Rectal smooth muscle tissue (tissue), 1 donor: Measurements from ENCODE around the gene SYNPO.

ENCODE experiments used
- H3K27ac ChIP-seq: one replicate; pipeline ENCODE4 v1.7.0; 2013; ENCODE audit warnings: low read depth, low read length, inconsistent platforms
- H3K27me3 ChIP-seq: one replicate; pipeline ENCODE4 v1.7.0; 2013; ENCODE audit warnings: low read length; ENCODE audit not compliant: control insufficient read depth, insufficient read depth
- H3K36me3 ChIP-seq: one replicate; pipeline ENCODE4 v1.7.0; 2013; ENCODE audit warnings: low read length; ENCODE audit not compliant: control insufficient read depth, insufficient read depth
- H3K4me1 ChIP-seq: one replicate; pipeline ENCODE4 v1.7.0; 2013; ENCODE audit warnings: low read length; ENCODE audit not compliant: control insufficient read depth, insufficient read depth
- H3K4me3 ChIP-seq: one replicate; pipeline ENCODE4 v1.7.0; 2013; ENCODE audit warnings: low read length
- H3K9ac ChIP-seq: one replicate; pipeline ENCODE4 v1.7.0; 2013; ENCODE audit warnings: low read length

SYNPO gene

GRCh38 chr5:150661821-150662596 lies 21.5 kb downstream of the SYNPO start:
- H3K9ac ChIP-seq = no peak overlapping the region
- no peaks in the 10 kb centered on the region for H3K36me3 ChIP-seq
- no peak overlapping the region for H3K4me3 ChIP-seq
- H3K27me3 ChIP-seq = no peaks in the 10 kb centered on the region
- H3K27ac ChIP-seq = no peak overlapping the region
- H3K4me1 ChIP-seq = peaks cover 7% of the 10 kb centered on the region

GRCh38 chr5:150662731-150663516 lies 22.5 kb downstream of the SYNPO start:
- Histone ChIP-seq H3K4me1 (no peaks in the 10 kb centered on the region), H3K27ac (no peak overlapping the region), H3K36me3 (no peaks in the 10 kb centered on the region), H3K27me3 (no peaks in the 10 kb centered on the region), H3K4me3 (no peak overlapping the region), H3K9ac (no peak overlapping the region)

DNA sequence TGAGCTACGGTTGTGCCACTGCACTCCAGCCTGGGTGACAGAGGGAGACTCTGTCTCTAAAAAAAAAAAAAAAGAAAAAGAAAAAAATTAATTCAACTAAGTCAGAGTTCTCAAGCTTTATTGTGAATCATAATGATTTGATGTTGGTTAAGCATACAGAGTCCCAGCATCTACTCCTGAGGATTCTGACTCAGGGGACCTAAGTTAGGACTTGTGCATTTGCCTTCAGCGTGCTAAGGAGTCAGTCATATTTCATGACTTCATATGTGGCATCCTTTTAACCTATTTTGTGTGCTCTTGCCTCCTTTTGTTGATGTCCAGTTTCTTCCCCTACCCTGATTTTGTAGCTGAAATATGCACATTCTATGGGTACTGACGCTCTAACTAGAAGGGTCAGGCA lies 23.5 kb downstream of the SYNPO start:
- H3K9ac ChIP-seq = no peak overlapping the region
- no peaks in the 10 kb centered on the region for H3K36me3 ChIP-seq
- no peak overlapping the region for H3K4me3 ChIP-seq
- H3K4me1 ChIP-seq = no peaks in the 10 kb centered on the region
- no peaks in the 10 kb centered on the region for H3K27me3 ChIP-seq
- H3K27ac ChIP-seq = no peak overlapping the region

DNA sequence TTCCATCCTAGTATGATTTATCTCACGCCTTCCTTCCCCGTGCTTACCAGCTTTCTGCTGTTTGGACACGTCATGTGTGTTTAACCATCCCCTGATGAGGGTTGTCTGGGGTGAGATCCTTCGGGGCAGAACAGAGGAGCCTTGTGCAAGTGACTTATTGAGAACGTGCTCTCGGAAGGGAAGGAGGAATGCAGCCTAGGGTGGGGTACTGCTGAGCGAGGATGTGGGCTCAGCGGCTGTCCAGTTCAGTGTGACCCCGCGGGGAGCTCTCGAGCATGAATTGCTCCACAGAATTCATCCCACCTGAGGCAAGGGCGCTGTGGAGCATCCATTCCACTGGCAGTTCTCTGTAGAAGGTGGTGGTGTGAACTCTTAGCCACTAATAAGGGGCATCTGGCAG lies 24.6 kb downstream of the SYNPO start:
- no peak overlapping the region for H3K9ac ChIP-seq

GRCh38 chr5:150670275-150670947 lies 30.0 kb downstream of the SYNPO start:
- H3K36me3 ChIP-seq = no peaks in the 10 kb centered on the region
- peaks cover 3% of the 10 kb centered on the region for H3K27me3 ChIP-seq
- H3K4me3 ChIP-seq = no peak overlapping the region
- peaks cover 3% of the 10 kb centered on the region for H3K4me1 ChIP-seq
- no peak overlapping the region for H3K9ac ChIP-seq
- no peak overlapping the region for H3K27ac ChIP-seq

More for the DNA sequence above, 24.6 kb downstream of the SYNPO start:
- no peaks in the 10 kb centered on the region for H3K4me1 ChIP-seq
- H3K4me3 ChIP-seq = no peak overlapping the region
- no peaks in the 10 kb centered on the region for H3K36me3 ChIP-seq
- no peak overlapping the region for H3K27ac ChIP-seq
- H3K27me3 ChIP-seq = no peaks in the 10 kb centered on the region

DNA sequence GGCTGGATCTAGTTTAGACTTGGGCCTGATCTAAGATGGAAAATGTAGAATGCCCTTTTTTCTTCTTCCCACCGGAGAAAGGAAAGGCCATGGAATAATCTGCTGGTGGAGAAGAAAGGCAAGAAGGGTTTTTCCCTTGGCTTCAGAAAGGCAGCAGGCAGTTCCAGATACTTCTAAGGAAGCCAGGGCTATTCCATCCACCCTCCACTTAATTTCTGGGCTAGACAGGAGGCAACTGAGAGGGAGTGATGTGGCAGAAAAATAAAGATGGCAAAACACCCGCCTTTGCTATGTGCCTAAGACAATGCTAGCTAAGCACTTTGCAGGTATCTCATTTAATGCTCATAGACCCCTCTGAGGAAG lies 30.5 kb downstream of the SYNPO start:
- Histone ChIP-seq H3K36me3 (no peaks in the 10 kb centered on the region), H3K27me3 (peaks cover 3% of the 10 kb centered on the region), H3K4me3 (no peak overlapping the region), H3K27ac (no peak overlapping the region), H3K4me1 (peaks cover 3% of the 10 kb centered on the region), H3K9ac (no peak overlapping the region)

- peaks cover 3% of the 10 kb centered on the region for H3K4me1 ChIP-seq
- H3K27ac ChIP-seq = no peak overlapping the region
- H3K9ac ChIP-seq = no peak overlapping the region
- H3K27me3 ChIP-seq = peaks cover 3% of the 10 kb centered on the region
- no peaks in the 10 kb centered on the region for H3K36me3 ChIP-seq
- peak overlapping the region; percentile 74 for H3K4me3 ChIP-seq
These were observed 31.2 kb downstream of the SYNPO start for GRCh38 chr5:150671509-150672236.

GRCh38 chr5:150672237-150672883 lies 31.9 kb downstream of the SYNPO start:
- Histone ChIP-seq H3K4me3 (peak overlapping the region; percentile 74), H3K4me1 (peaks cover 3% of the 10 kb centered on the region), H3K27me3 (peaks cover 3% of the 10 kb centered on the region), H3K27ac (no peak overlapping the region), H3K9ac (no peak overlapping the region), H3K36me3 (no peaks in the 10 kb centered on the region)

- peaks cover 3% of the 10 kb centered on the region for H3K4me1 ChIP-seq
- H3K27ac ChIP-seq = no peak overlapping the region
- H3K9ac ChIP-seq = no peak overlapping the region
These were observed 32.4 kb downstream of the SYNPO start for GRCh38 chr5:150672884-150673275.

DNA sequence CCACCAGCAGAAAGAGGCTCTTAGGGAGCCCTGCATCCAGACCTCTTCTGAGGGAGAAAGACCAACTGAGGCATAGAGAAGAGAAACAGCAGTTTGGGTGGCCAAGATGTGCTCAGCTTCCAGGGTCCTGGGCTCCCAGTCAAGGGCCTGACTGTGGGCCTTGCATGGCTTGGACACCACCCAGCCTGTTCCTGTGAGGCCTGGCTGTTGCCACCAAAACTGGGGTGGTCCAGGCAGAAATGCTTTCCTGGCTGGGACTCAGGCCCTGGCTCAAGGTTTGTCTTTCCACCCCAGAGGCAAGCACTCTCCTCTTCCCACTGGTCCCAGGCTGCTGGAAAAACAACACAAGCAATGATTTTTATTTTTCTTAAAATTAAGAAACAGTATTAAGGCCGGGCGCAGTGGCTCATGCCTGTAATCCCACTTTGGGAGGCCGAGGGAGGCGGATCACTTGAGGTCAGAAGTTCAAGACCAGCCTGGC lies 33.9 kb downstream of the SYNPO start:
- peaks cover 3% of the 10 kb centered on the region for H3K27me3 ChIP-seq
- H3K36me3 ChIP-seq = no peaks in the 10 kb centered on the region
- no peak overlapping the region for H3K9ac ChIP-seq
- no peak overlapping the region for H3K27ac ChIP-seq
- peaks cover 3% of the 10 kb centered on the region for H3K4me1 ChIP-seq
- no peak overlapping the region for H3K4me3 ChIP-seq

More at GRCh38 chr5:150672884-150673275, 32.4 kb downstream of the SYNPO start:
- H3K36me3 ChIP-seq = no peaks in the 10 kb centered on the region
- H3K4me3 ChIP-seq = peak overlapping the region; percentile 74
- peaks cover 3% of the 10 kb centered on the region for H3K27me3 ChIP-seq

DNA sequence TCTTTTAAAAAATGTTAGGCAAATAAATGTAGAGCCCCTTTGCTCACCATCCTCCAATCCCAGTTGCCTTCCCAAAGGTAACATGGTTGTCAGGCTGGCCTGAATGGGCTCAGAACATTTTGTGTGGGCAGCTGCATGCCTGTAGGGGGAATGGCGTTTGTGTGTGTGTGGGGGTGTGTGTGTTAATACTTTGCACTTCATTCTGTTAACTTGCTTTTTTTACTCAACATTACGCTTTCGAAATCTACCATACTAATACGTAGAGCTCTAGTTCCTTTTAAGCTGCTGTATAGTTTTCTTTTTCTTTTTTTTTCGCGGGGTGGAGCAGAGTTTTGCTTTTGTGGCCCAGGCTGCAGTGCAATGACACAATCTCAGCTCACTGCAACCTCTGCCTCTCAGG lies 34.6 kb downstream of the SYNPO start:
- no peak overlapping the region for H3K27ac ChIP-seq
- H3K9ac ChIP-seq = no peak overlapping the region
- H3K4me1 ChIP-seq = peaks cover 3% of the 10 kb centered on the region
- no peak overlapping the region for H3K4me3 ChIP-seq
- no peaks in the 10 kb centered on the region for H3K36me3 ChIP-seq
- peaks cover 3% of the 10 kb centered on the region for H3K27me3 ChIP-seq
